ENCODE measurements around the gene SDCCAG8. TPM values are rescaled to one million over a fixed set of nuclear protein-coding genes. Genes with fewer than 3 reads are reported as not detected.

Gene SDCCAG8
- total RNA-seq, 4 donors from 2014 or later, result 17.5 to 37.6 (median 21.7) TPM

DNA sequence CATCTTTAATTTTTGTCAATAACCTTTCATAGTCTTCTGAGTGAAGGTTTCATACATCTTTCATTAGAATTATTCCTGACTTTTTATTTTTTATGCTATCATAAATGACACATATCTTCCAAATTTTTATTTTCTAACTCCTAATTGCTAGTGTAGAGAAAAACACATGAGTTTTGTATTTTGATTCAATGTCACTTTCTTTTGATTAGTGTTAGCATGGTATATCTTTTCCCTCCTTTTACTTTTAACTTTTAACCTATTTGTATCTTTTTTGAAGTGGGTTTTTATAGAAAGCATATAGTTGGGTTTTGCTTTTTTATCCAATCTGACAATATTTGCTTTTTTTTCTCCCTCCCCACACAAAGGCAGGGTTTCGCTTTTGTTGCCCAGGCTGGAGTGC is 43.2 kb downstream of the SDCCAG8 start:
- Histone ChIP-seq H3K27me3 (no peaks in the 10 kb centered on the region), H3K36me3 (peaks cover 0 to 73% (median 0%) of the 10 kb centered on the region in 3 donors), H3K4me3 (no peak overlapping the region), H3K4me1 (peaks cover 0 to 7% (median 0%) of the 10 kb centered on the region in 3 donors), H3K9me3 (peaks cover 0 to 9% (median 0%) of the 10 kb centered on the region in 3 donors), H3K27ac (no peak overlapping the region)
- 100% methylated on average over 1 of the region's 1 CpG for WGBS, 2 donors
- TF ChIP-seq POLR2A (IDR thresholded peaks at IDR 0.05), result no peak
- TF ChIP-seq, protein P1, sequence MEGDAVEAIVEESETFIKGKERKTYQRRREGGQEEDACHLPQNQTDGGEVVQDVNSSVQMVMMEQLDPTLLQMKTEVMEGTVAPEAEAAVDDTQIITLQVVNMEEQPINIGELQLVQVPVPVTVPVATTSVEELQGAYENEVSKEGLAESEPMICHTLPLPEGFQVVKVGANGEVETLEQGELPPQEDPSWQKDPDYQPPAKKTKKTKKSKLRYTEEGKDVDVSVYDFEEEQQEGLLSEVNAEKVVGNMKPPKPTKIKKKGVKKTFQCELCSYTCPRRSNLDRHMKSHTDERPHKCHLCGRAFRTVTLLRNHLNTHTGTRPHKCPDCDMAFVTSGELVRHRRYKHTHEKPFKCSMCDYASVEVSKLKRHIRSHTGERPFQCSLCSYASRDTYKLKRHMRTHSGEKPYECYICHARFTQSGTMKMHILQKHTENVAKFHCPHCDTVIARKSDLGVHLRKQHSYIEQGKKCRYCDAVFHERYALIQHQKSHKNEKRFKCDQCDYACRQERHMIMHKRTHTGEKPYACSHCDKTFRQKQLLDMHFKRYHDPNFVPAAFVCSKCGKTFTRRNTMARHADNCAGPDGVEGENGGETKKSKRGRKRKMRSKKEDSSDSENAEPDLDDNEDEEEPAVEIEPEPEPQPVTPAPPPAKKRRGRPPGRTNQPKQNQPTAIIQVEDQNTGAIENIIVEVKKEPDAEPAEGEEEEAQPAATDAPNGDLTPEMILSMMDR (IDR thresholded peaks at IDR 0.05), result no peak
- intact Hi-C loops (cut with DNase I), result no loop called here
- no peak for DNase-seq

DNA sequence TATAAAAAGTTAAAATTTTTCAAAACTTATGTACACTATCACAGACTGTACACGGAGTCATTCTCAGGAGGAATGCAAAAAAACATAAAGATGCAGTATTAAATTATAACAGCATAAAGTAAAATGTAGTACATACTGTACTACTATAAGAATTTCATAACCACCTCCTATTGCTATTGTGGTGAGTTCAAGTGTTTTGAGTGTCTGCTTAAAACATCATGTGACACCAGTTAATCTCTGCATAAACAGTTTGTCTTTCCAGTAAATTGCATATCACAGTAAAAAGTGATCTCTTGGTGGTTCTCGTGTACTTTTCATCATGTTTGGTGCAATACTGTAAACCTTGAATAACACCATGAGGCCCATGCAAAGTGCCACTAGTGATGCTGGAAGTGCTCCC is 45.2 kb downstream of the SDCCAG8 start:
- no peak for DNase-seq
- TF ChIP-seq, protein P1 (IDR thresholded peaks at IDR 0.05), result no peak
- no peak for TF ChIP-seq POLR2A (IDR thresholded peaks at IDR 0.05)
- Histone ChIP-seq H3K36me3 (peaks cover 0 to 67% (median 0%) of the 10 kb centered on the region in 3 donors), H3K27me3 (no peaks in the 10 kb centered on the region), H3K4me3 (no peak overlapping the region), H3K4me1 (no peaks in the 10 kb centered on the region), H3K9me3 (peaks cover 0 to 9% (median 0%) of the 10 kb centered on the region in 3 donors), H3K27ac (no peak overlapping the region)
- 75 to 93% methylated on average over 2 of the region's 2 CpGs for WGBS, 2 donors
- intact Hi-C loops (cut with DNase I), result no loop called here

DNA sequence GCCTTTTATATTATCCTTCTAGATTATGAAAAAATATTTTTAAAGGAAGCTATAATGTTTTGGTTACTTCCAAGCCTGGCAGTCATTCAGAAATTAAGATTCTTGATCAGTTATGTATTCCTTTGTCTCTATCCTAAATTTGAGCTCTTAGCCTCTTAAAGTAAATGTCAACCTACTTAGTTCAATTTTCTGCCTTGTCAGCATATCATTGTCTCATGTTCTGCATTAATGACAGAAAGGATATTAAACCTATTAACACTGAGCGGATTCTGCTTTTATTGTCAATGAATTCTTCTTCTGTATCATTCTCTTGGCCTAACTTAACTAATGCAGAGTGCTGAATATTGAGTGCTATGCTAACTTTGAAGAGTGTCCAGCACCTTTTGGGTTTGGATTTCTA is 56.0 kb downstream of the SDCCAG8 start:
- 84 to 96% methylated on average over 1 of the region's 1 CpG for WGBS, 2 donors
- Histone ChIP-seq H3K9me3 (no peaks in the 10 kb centered on the region), H3K4me1 (peaks cover 0 to 17% (median 0%) of the 10 kb centered on the region in 3 donors), H3K27me3 (no peaks in the 10 kb centered on the region), H3K4me3 (no peak overlapping the region), H3K27ac (no peak overlapping the region), H3K36me3 (peaks cover 4 to 32% (median 10%) of the 10 kb centered on the region in 3 donors)
- no peak for DNase-seq
- TF ChIP-seq POLR2A (IDR thresholded peaks at IDR 0.05), result no peak
- TF ChIP-seq, protein P1 (IDR thresholded peaks at IDR 0.05), result no peak
- intact Hi-C loops (cut with DNase I), result no loop called here

DNA sequence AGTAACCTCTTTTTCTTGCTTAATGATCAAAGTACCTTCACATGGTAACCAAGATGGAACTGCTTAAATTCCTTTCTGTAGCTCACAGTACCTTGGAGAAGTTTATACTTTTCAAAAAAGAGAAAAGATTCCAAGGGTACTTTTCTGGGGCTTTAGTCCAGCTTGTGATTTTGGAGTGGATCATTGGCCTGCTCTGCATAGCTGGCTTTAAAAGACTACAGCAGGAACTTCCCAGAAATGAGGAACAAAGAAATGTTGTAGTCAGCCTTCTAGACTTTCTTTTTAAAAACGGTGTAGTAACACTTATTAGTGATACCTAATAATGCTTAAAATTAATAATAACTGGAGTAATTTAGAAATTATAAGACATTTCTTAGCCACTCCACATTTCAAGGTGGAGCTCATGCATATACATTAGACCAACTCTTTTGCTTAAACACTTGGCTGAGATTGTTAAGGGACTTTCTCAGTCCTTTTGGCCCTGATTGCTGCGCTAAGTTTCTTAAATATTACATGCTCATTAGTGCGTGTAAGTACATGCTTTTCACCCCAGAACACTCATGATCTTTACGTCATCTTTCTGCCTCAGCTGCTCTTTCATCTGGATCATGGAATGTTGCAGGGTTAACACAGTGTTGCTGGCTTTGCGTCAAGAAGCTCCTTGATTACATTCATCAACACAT is 57.3 kb downstream of the SDCCAG8 start:
- 39 to 53% methylated on average over 5 of the region's 5 CpGs for WGBS, 2 donors
- DNase-seq, result no peak
- intact Hi-C loops (cut with DNase I), result no loop called here
- TF ChIP-seq POLR2A (IDR thresholded peaks at IDR 0.05), result no peak
- TF ChIP-seq, protein P1 (IDR thresholded peaks at IDR 0.05), result no peak
- H3K4me1 ChIP-seq, result peaks cover 0 to 17% (median 0%) of the 10 kb centered on the region in 3 donors
- peaks cover 6 to 38% (median 10%) of the 10 kb centered on the region in 3 donors for H3K36me3 ChIP-seq
- H3K27ac ChIP-seq, result peak overlapping the region in 3 of 4 donors; percentile 11 to 25 (median 16)
- H3K4me3 ChIP-seq, result no peak overlapping the region
- no peaks in the 10 kb centered on the region for H3K27me3 ChIP-seq
- H3K9me3 ChIP-seq, result no peaks in the 10 kb centered on the region

DNA sequence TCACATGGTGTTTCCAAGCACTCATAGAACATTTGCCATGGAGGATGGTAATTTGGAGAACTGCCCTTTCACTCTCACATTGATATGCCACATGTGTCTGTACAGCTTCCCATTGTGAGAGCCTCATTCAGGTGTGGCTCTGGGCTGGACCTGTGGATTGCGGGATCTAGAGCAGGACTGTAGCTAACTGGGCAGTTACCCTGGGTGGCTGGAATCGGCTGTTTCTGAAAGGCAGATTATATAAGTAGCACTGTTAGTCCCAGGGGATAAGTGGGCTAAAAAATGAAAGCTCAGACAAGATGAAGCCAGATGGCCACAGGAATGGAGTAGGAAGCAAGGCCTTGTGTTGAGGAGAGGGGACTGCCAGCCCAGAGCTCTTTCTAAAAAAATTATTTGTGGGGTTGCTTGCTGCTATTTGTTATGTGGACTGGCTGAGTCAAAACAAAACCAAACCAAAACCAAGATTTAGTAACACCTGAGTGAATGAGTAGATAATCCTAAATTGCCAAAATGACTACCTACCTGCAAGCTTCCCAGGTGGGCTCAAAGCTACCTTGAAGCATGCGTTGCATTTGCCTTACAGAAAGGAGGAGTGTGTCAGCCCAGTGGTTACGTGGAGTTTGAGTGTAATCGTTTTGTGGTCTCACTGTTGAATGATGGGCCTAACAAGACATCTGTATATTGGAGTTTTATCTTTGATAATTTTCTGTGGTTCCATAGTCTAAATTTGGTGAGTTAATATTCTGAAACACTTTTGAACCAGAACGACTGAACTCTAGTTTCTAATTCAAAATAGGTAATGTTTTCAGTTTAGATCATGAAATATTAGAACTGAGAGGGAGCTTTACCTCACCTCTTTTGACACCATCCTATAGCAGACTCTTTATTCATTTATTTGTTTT is 58.0 kb downstream of the SDCCAG8 start:
- no peak overlapping the region for H3K4me3 ChIP-seq
- 79 to 86% methylated on average over 6 of the region's 6 CpGs for WGBS, 2 donors
- H3K27me3 ChIP-seq, result no peaks in the 10 kb centered on the region
- TF ChIP-seq POLR2A (IDR thresholded peaks at IDR 0.05), result no peak
- TF ChIP-seq, protein P1 (IDR thresholded peaks at IDR 0.05), result no peak
- peak overlapping the region in 3 of 4 donors; percentile 11 to 25 (median 16) for H3K27ac ChIP-seq
- intact Hi-C loops (cut with DNase I), result no loop called here
- H3K4me1 ChIP-seq, result peaks cover 0 to 17% (median 0%) of the 10 kb centered on the region in 3 donors
- H3K36me3 ChIP-seq, result peaks cover 0 to 38% (median 9%) of the 10 kb centered on the region in 3 donors
- no peak for DNase-seq
- H3K9me3 ChIP-seq, result no peaks in the 10 kb centered on the region

Measured in esophagus squamous epithelium (tissue), 5 donors.